ENCODE data around the gene SLC31A2.

Gene SLC31A2

GRCh38 chr9:113205861-113206260 is 55.1 kb downstream of the SLC31A2 start:
- Histone ChIP-seq H3K4me3 (ENCODE audit: low read depth, low read length) (no peak overlapping the region), H3K9me3 (ENCODE audit: control insufficient read depth, insufficient read depth, low read length) (no peaks in the 10 kb centered on the region), H3K36me3 (ENCODE audit: control insufficient read depth, insufficient read depth, low read length) (peaks cover 2% of the 10 kb centered on the region), H3K4me1 (ENCODE audit: control insufficient read depth, insufficient read depth, low read length) (no peaks in the 10 kb centered on the region), H3K27me3 (ENCODE audit: control insufficient read depth, insufficient read depth, low read length) (no peaks in the 10 kb centered on the region), H3K9ac (ENCODE audit: low read depth, low read length) (no peak overlapping the region)

GRCh38 chr9:113210815-113211214 is 60.0 kb downstream of the SLC31A2 start:
- H3K4me3 ChIP-seq (ENCODE audit: low read depth, low read length): no peak overlapping the region
- no peak overlapping the region for H3K9ac ChIP-seq (ENCODE audit: low read depth, low read length)
- H3K9me3 ChIP-seq (ENCODE audit: control insufficient read depth, insufficient read depth, low read length): no peaks in the 10 kb centered on the region
- no peaks in the 10 kb centered on the region for H3K36me3 ChIP-seq (ENCODE audit: control insufficient read depth, insufficient read depth, low read length)
- H3K4me1 ChIP-seq (ENCODE audit: control insufficient read depth, insufficient read depth, low read length): no peaks in the 10 kb centered on the region
- H3K27me3 ChIP-seq (ENCODE audit: control insufficient read depth, insufficient read depth, low read length): no peaks in the 10 kb centered on the region
